NB4 (cell line): Measurements from ENCODE around the gene CASP5.

ENCODE experiments used
- DNase-seq: peaks from one replicate; pipeline ENCODE4 v3.0.0; 2010; ENCODE audit warnings: low read depth
- H3K4me3 ChIP-seq: one replicate; pipeline ENCODE4 v1.5.1; 2011; ENCODE audit warnings: mild to moderate bottlenecking, low read depth, low read length, moderate library complexity
- CTCF ChIP-seq: IDR thresholded peaks from one replicate; pipeline ENCODE4 v1.5.1; 2012; ENCODE audit warnings: low read depth, low read length
- MAX ChIP-seq: IDR thresholded peaks from 2 replicates; pipeline ENCODE4 v1.6.1; 2011; ENCODE audit warnings: low read depth, low read length
- MYC ChIP-seq: IDR thresholded peaks from 2 replicates; pipeline ENCODE4 v1.6.1; 2011; ENCODE audit warnings: low read depth, low read length
- POLR2A ChIP-seq: IDR thresholded peaks from 2 replicates; pipeline ENCODE4 v1.6.1; 2011; ENCODE audit warnings: mild to moderate bottlenecking; ENCODE audit not compliant: insufficient read length; ENCODE audit errors: extremely low read depth

The CASP5 gene

GRCh38 chr11:105046898-105047579 lies 24.1 kb upstream of the CASP5 start:
- no peak overlapping the region for H3K4me3 ChIP-seq
- TF ChIP-seq MYC (no peak), CTCF (no peak), POLR2A (no peak), MAX (no peak)
- DNase-seq, result no peak

- no peak for DNase-seq
- TF ChIP-seq POLR2A (no peak), CTCF (no peak), MYC (no peak), MAX (no peak)
- peak overlapping the region; percentile 62 for H3K4me3 ChIP-seq
These were observed 22.8 kb upstream of the CASP5 start for GRCh38 chr11:105045676-105046296.

GRCh38 chr11:105044557-105045524 lies 21.9 kb upstream of the CASP5 start, which contains the start of gene CARD16:
Gene CARD16, minus strand, starts transcription at chr11:105045335. Its CDS starts 38 bp downstream, at chr11:105045297.
- DNase-seq, result peak; percentile 75
- peak; percentile 17 for TF ChIP-seq POLR2A
- H3K4me3 ChIP-seq, result peak within 1 kb of the TSS; percentile 62

GRCh38 chr11:105042178-105042577 lies 19.2 kb upstream of the CASP5 start:
- no peak overlapping the region for H3K4me3 ChIP-seq
- TF ChIP-seq MYC, result no peak
- TF ChIP-seq MAX, result no peak
- no peak for TF ChIP-seq POLR2A
- TF ChIP-seq CTCF, result no peak
- no peak for DNase-seq

- TF ChIP-seq POLR2A (no peak), CTCF (no peak), MYC (no peak), MAX (no peak)
- no peak overlapping the region for H3K4me3 ChIP-seq
- no peak for DNase-seq
These were observed 17.7 kb upstream of the CASP5 start for GRCh38 chr11:105040703-105041102.
